HUES64 (cell line): ENCODE measurements around the gene PTPRS.
A peak's percentile ranks its signal among the peaks of the same experiment; 100 is the strongest.

Experiments
- H3K27ac ChIP-seq: 2 replicates; pipeline ENCODE4 v1.7.0; 2013; ENCODE audit warnings: low read depth, low read length, inconsistent platforms
- H3K27me3 ChIP-seq: 2 replicates; pipeline ENCODE4 v1.6.1; 2013; ENCODE audit warnings: mild to moderate bottlenecking, low read length; ENCODE audit not compliant: insufficient read depth
- H3K36me3 ChIP-seq: 2 replicates; pipeline ENCODE4 v1.6.1; 2013; ENCODE audit warnings: mild to moderate bottlenecking, low read length; ENCODE audit not compliant: insufficient read depth
- H3K4me1 ChIP-seq: 2 replicates; pipeline ENCODE4 v1.6.1; 2013; ENCODE audit warnings: mild to moderate bottlenecking, low read length, moderate library complexity; ENCODE audit not compliant: insufficient read depth
- H3K4me3 ChIP-seq: 2 replicates; pipeline ENCODE4 v1.5.1; 2013; ENCODE audit warnings: mild to moderate bottlenecking, low read length, moderate library complexity
- H3K9ac ChIP-seq: 2 replicates; pipeline ENCODE4 v1.6.1; 2013; ENCODE audit warnings: mild to moderate bottlenecking, low read depth, low read length
- H3K9me3 ChIP-seq: 2 replicates; pipeline ENCODE4 v1.6.1; 2013; ENCODE audit warnings: low read depth, low read length; ENCODE audit not compliant: insufficient read depth
- WGBS: fragments of 150-250, 120-280 bp; methylation state at CpG from one replicate; pipeline ENCODE4 v1.1.7; 2013; ENCODE audit warnings: missing lambda C conversion rate; 5-methylcytosine and 5-hydroxymethylcytosine counted together

The PTPRS gene

DNA sequence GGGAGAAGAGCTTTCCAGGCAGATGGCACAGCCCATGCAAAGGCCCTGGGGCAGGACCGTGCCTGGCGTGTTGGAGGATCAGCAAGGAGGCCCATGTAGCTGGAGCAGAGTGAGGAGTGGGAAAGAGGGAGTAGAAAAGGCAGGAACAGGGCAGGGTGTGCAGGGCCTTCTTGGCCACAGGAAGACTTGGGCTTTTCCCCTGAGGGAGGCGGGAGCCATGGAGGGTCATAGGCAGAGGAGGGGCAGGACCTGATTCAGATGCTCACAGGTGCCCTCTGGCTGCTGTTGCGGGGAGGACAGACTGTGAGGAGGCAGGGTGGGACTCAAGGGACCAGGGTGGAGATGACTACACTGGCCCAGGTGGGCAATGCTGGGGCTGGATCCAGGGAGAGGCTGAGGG is 13.8 kb upstream of the PTPRS start:
- H3K36me3 ChIP-seq = no peaks in the 10 kb centered on the region
- H3K4me1 ChIP-seq = no peaks in the 10 kb centered on the region
- no peak overlapping the region for H3K9ac ChIP-seq
- WGBS = 82% methylated on average over 4 of the region's 4 CpGs
- no peaks in the 10 kb centered on the region for H3K9me3 ChIP-seq
- H3K4me3 ChIP-seq = no peak overlapping the region
- H3K27ac ChIP-seq = no peak overlapping the region
- H3K27me3 ChIP-seq = no peaks in the 10 kb centered on the region

DNA sequence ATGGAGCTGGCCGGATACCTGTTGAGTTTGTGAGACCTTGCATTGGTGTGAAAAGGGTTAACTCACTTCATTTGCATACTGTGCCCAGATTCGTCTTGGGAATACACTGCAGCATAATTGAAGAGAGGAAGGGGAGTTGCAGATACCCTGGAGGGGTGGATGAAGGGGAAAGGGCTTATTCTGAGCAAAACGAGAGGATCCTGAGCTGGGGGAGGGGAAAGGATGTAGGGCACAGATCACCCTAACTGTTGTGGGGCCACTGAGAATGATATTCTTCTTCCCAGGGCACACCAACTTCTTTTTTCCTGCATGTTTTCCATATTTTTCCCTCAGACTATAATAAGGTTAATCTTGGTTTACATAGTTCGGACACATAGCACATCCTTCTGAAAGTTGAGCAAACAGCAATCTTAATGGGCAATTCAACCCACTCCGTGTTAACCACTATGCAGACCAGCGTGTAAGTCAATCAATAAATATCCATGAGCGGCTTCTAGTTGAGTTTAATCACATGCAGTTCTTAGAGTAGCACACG is 11.7 kb upstream of the PTPRS start:
- H3K9ac ChIP-seq = peak overlapping the region; percentile 81

DNA sequence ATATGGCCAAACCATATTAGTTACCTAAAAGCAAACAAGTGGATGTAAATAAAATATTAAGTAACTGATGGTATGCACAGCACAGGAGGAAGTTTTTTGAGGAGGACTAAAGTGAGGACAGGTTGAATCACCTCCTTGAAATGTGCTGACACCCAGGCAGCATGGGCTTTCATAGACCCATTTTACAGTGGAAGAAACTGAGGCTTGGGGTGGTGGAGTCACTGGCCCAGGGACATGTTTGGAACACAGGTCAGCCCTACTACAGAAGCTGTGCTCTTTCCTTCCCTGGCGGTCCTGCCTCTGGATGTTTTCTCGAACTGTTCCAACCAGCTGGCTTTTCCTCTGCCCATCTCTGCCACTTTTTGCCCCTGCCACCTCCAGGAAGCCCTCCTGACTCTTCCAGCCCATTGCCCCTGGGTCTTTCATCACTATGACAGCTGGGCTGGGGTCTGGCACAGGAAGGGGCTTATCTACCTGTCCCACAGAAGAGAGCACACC is 11.2 kb upstream of the PTPRS start:
- H3K27ac ChIP-seq = no peak overlapping the region
- no peaks in the 10 kb centered on the region for H3K36me3 ChIP-seq
- no peaks in the 10 kb centered on the region for H3K27me3 ChIP-seq
- H3K9me3 ChIP-seq = peaks cover 5% of the 10 kb centered on the region; the same call in 1 of the 2 replicates
- peak overlapping the region; percentile 81; the same call in 1 of the 2 replicates for H3K9ac ChIP-seq
- 88% methylated on average over 2 of the region's 2 CpGs for WGBS
- no peaks in the 10 kb centered on the region for H3K4me1 ChIP-seq
- H3K4me3 ChIP-seq = no peak overlapping the region

More for the DNA sequence above, 11.7 kb upstream of the PTPRS start:
- peaks cover 3% of the 10 kb centered on the region; the same call in 1 of the 2 replicates for H3K9me3 ChIP-seq
- 55% methylated on average over 8 of the region's 8 CpGs for WGBS
- H3K4me3 ChIP-seq = no peak overlapping the region
- no peaks in the 10 kb centered on the region for H3K4me1 ChIP-seq
- peak overlapping the region; percentile 78 for H3K27ac ChIP-seq
- no peaks in the 10 kb centered on the region for H3K36me3 ChIP-seq
- no peaks in the 10 kb centered on the region for H3K27me3 ChIP-seq

DNA sequence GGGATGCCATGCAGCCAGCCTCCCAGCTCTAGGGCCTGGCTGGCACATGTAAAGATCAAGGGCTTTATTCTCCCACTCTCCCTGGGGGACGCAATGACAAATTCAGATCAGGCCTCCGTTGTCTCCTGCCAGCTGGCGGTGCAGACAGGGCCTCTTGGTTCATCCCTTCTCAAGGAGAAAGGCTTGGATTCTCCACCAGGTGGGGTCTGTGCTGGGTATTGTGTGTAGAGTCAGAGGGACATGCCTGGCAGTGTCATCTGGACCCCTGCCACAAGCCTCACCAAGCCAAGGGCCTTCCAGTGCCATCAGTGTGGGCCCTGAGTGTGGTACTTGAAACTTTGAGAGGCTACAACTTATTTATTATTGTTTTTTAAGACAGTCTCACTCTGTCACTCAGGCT is 8.4 kb upstream of the PTPRS start:
- 58% methylated on average over 3 of the region's 3 CpGs for WGBS
- H3K27me3 ChIP-seq = peaks cover 6% of the 10 kb centered on the region; the same call in 1 of the 2 replicates

DNA sequence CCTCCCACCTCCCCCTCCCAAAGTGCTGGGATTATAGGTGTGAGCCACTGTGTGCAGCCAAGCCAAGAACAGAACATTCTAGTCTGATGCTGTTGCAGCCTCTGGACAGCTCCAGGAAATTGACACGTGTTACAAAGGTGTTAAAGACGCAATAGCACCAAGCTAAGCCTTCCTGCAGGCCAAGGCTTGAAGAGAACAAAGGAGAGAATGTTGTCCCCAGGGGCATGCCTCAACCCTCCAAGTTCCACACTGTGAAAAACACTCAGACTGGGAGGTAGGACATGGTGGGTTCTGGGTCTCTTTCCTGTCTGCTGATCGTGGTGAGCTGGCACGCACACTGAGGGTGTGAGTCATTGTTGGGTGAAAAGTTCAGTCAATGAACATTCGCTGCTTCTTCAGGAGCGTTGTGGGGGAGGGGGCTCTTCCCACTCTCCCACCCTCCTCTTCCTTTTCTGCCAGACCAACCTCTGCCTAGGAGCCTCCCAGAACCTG is 5.3 kb upstream of the PTPRS start:
- no peak overlapping the region for H3K9ac ChIP-seq
- H3K36me3 ChIP-seq = no peaks in the 10 kb centered on the region
- H3K4me3 ChIP-seq = no peak overlapping the region
- peaks cover 5% of the 10 kb centered on the region; the same call in 1 of the 2 replicates for H3K9me3 ChIP-seq
- peaks cover 19% of the 10 kb centered on the region for H3K27me3 ChIP-seq
- no peaks in the 10 kb centered on the region for H3K4me1 ChIP-seq
- WGBS = 30% methylated on average over 4 of the region's 6 CpGs
- no peak overlapping the region for H3K27ac ChIP-seq

More for the DNA sequence above, 8.4 kb upstream of the PTPRS start:
- Histone ChIP-seq H3K27ac (no peak overlapping the region), H3K4me3 (no peak overlapping the region), H3K9ac (no peak overlapping the region), H3K9me3 (peaks cover 5% of the 10 kb centered on the region; the same call in 1 of the 2 replicates), H3K36me3 (no peaks in the 10 kb centered on the region), H3K4me1 (no peaks in the 10 kb centered on the region)

DNA sequence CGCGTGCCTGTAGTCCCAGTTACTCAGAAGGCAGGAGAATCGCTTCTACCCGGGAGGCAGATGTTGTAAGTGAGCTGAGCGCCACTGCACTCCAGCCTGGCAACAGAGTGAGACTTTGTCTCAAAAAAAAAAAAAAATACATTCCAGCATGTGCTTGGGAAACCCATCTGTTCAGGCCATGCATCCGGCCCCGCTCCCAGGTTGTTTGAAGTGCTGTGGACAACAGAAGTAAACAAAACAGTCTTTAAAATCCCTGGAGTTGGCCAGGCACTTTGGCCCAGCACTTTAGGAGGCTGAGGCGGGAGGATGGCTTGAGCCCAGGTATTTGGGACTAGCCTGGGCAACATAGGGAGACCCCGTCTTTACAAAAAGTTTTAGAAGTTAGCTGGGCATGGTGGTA is 3.2 kb upstream of the PTPRS start:
- Histone ChIP-seq H3K4me3 (no peak overlapping the region), H3K27me3 (peaks cover 20% of the 10 kb centered on the region)
- 93% methylated on average over 9 of the region's 9 CpGs for WGBS

DNA sequence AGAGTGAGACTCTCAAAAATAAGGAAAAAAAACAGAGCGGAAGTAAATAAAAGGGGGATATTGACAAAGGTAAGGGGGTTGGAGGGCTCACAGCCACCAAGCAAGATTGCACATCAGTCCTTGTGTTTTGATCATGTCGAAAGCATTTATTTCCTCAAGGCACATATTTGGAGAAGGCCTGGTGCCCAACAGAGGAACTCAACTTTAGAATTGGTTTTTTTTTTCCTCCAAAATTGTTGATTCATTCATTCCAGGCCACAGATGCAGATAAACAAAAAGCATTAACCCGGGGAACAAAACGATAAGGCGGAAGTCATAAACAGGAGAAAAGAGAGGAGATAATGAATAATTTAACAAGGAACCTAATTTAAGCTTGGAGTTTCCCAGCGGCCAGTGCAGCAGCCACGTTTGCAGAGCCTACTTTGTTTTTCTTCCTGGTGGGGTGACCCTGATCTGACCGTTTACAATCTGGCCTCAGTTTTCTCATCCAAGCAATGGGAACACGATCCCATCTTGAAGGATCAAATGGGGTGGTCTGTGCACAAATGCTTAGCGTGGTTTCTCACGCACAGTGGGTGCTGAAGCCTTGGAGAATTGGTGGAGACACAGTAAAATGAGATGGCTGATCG is 2.1 kb upstream of the PTPRS start:
- 82% methylated on average over 12 of the region's 12 CpGs for WGBS
- no peaks in the 10 kb centered on the region for H3K36me3 ChIP-seq
- H3K27me3 ChIP-seq = peaks cover 20% of the 10 kb centered on the region
- H3K9ac ChIP-seq = no peak overlapping the region
- peaks cover 5% of the 10 kb centered on the region; the same call in 1 of the 2 replicates for H3K9me3 ChIP-seq
- H3K4me3 ChIP-seq = no peak overlapping the region
- no peak overlapping the region for H3K27ac ChIP-seq
- H3K4me1 ChIP-seq = peaks cover 10% of the 10 kb centered on the region

More for the DNA sequence above, 3.2 kb upstream of the PTPRS start:
- H3K9ac ChIP-seq = no peak overlapping the region
- peaks cover 5% of the 10 kb centered on the region; the same call in 1 of the 2 replicates for H3K9me3 ChIP-seq
- no peaks in the 10 kb centered on the region for H3K36me3 ChIP-seq
- peaks cover 3% of the 10 kb centered on the region; the same call in 1 of the 2 replicates for H3K4me1 ChIP-seq
- H3K27ac ChIP-seq = no peak overlapping the region

DNA sequence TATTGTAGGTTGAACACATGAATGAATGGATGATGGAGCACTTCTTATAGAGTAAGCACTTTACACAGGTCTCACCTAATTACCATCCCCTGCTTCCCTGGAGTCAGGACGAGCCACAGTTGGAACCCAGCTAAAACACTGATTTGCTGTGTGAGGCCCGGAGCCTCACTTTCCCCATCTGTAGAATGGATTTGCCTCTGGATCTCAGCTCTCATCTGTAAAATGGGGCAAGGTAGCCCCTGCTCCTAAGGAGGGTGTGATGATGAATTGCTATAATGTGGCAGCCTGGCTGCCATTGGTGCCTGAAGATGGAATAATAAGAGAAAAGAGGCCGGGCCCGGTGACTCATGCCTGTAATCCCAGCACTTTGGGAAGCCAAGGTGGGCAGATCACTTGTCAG is 1.4 kb upstream of the PTPRS start:
- Histone ChIP-seq H3K27me3 (peaks cover 20% of the 10 kb centered on the region), H3K9ac (no peak overlapping the region), H3K36me3 (no peaks in the 10 kb centered on the region), H3K9me3 (no peaks in the 10 kb centered on the region), H3K27ac (no peak overlapping the region), H3K4me3 (no peak overlapping the region), H3K4me1 (peaks cover 13% of the 10 kb centered on the region)
- 81% methylated on average over 4 of the region's 4 CpGs for WGBS

DNA sequence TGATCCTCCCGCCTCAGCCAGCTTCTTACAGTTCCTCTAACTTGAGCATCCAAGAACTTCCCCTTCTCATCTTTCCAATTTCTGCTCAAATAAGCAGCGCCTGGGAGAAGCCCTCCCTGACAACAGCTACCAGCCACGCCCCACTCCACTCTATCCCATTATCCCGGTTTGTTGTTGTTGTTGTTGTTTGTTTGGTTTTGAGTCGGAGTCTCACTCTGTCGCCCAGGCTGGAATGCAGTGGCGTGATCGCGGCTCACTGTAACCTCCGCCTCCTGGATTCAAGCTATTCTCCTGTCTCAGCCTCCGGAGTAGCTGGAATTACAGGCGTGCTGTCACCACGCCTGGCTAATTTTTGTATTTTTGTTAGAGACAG is 822 bp upstream of the PTPRS start:
- Histone ChIP-seq H3K4me3 (no peak overlapping the region), H3K36me3 (no peaks in the 10 kb centered on the region), H3K4me1 (peaks cover 14% of the 10 kb centered on the region), H3K9ac (no peak overlapping the region), H3K9me3 (no peaks in the 10 kb centered on the region), H3K27me3 (peaks cover 20% of the 10 kb centered on the region), H3K27ac (no peak overlapping the region)
- 95% methylated on average over 12 of the region's 13 CpGs for WGBS

DNA sequence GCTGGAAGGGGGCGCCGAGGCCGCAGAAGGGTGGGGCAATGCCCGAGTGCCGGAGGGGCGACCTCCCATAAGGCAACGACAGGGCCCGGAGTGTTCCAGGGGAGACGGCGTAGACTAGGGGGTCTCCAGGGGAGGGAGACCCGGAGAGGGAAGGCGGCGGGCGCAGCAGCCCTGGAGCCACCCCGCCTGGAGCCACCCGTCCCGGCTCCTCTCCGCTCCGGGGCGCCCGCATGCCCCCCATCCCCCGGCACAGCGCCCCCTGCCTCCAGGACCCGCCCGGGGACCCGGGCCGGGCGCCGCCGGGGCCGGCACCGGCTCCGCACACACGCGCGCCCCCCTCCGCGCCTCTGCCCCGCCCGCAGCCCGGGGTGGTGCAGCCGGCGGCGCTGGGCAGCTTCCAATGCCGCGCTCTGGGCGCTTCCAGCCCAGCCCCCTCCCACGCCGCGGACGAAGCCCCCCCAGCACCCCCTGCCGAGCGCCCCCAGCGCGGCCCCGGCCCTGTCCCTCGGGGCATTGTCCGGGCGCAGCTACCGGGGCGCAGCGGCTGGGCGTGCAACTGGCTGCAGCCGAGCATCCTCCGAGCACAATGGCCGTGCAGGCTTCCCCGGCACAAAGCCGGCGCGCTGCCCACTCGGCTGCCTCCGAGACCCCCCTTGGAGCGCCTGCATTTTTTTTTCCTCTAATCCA is 519 bp downstream of the PTPRS start:
- under 1% methylated on average over 73 of the region's 73 CpGs for WGBS
- Histone ChIP-seq H3K4me3 (peak overlapping the region; percentile 79), H3K27me3 (peaks cover 14% of the 10 kb centered on the region), H3K36me3 (peaks cover 4% of the 10 kb centered on the region; the same call in 1 of the 2 replicates), H3K9me3 (no peaks in the 10 kb centered on the region), H3K27ac (peak overlapping the region; percentile 90), H3K4me1 (peaks cover 17% of the 10 kb centered on the region), H3K9ac (peak overlapping the region; percentile 92)
